ENCODE measurements around the gene SAMD4A. TPM values are rescaled to one million over a fixed set of nuclear protein-coding genes. Genes with fewer than 3 reads are reported as not detected.

Gene SAMD4A
- total RNA-seq, 1 experiment from 2014 or later, result 9.6 TPM

- Histone ChIP-seq H3K27ac (ENCODE audit: insufficient read length, low read depth, low read length) (no peak overlapping the region), H2BK15ac (ENCODE audit: low read depth, low read length) (no peak overlapping the region), H4K5ac (ENCODE audit: insufficient read length, low read depth, low read length) (no peak overlapping the region), H2BK12ac (ENCODE audit: insufficient read length, low read depth, low read length) (no peak overlapping the region), H4K8ac (replicated peaks; ENCODE audit: insufficient read length, low read depth, low read length) (no peak overlapping the region), H4K20me1 (ENCODE audit: control insufficient read depth, insufficient read depth, insufficient read length) (no peaks in the 10 kb centered on the region), H3K9ac (ENCODE audit: extremely low read depth, insufficient read length, low read length) (no peak overlapping the region), H3K4me2 (ENCODE audit: insufficient read depth, insufficient read length, low read length) (no peak overlapping the region), H4K91ac (ENCODE audit: insufficient read length, low read depth, low read length) (no peak overlapping the region), H3K14ac (ENCODE audit: insufficient read depth, low read length) (no peak overlapping the region), H3K23ac (ENCODE audit: insufficient read length, low read depth, low read length) (no peak overlapping the region), H3K27me3 (ENCODE audit: insufficient read depth, low read length) (no peaks in the 10 kb centered on the region), H2BK120ac (ENCODE audit: low read depth, low read length, poor library complexity, severe bottlenecking) (no peak overlapping the region), H3T11ph (ENCODE audit: low read length) (no peak overlapping the region), H3K56ac (ENCODE audit: insufficient read length, low read depth, low read length) (no peak overlapping the region), H2BK5ac (ENCODE audit: insufficient read length, low read length) (no peak overlapping the region), H3K18ac (ENCODE audit: insufficient read length, low read depth, low read length) (no peak overlapping the region), H3K4ac (ENCODE audit: low read depth, low read length) (no peak overlapping the region), H3K23me2 (ENCODE audit: insufficient read length, low read depth, low read length, poor library complexity, severe bottlenecking) (no peaks in the 10 kb centered on the region), H2BK20ac (ENCODE audit: low read depth, low read length, poor library complexity, severe bottlenecking) (no peak overlapping the region), H3K4me1 (ENCODE audit: insufficient read depth, low read length) (no peaks in the 10 kb centered on the region; the same call in 1 of the 2 replicates), H2AFZ (ENCODE audit: low read length) (no peak overlapping the region), H2AK5ac (ENCODE audit: insufficient read length, low read length) (no peak overlapping the region), H3K79me1 (ENCODE audit: insufficient read depth, low read depth, low read length, poor library complexity, severe bottlenecking) (no peaks in the 10 kb centered on the region), H3K9me3 (ENCODE audit: control insufficient read depth, low read depth, low read length) (no peaks in the 10 kb centered on the region), H3K79me2 (ENCODE audit: insufficient read depth, low read length) (no peaks in the 10 kb centered on the region)
- Mint-ChIP-seq H3K9me3 (no peaks in the 10 kb centered on the region), H3K4me3 (no peak overlapping the region), H3K27me3 (ENCODE audit: low read depth) (no peaks in the 10 kb centered on the region), H3K4me1 (peaks cover 9 to 15% of the 10 kb centered on the region in 2 experiments), H3K27ac (peak overlapping the region in 2 of 3 experiments; percentile 20 to 71; a peak in 3 of 7 replicates), H3K36me3 (ENCODE audit: insufficient read depth in 1 of 3, low read depth in 3 of 3) (peaks cover 0 to 14% (median under 1%) of the 10 kb centered on the region in 3 experiments; a peak in 5 of 7 replicates)
- no CpG with 5 or more reads among the region's 1 CpG for WGBS (ENCODE audit: extremely low coverage, insufficient read length, low lambda C conversion rate)
- TF ChIP-seq CTCF (conservative IDR thresholded peaks at IDR 0.05), result no peak
- DNase-seq, result no peak
Measured at GRCh38 chr14:54535126-54535525, 31.8 kb upstream of the SAMD4A start.
